ENCODE results near the gene ZBTB8B.

GRCh38 chr1:32470431-32470830 lies 5.6 kb downstream of the ZBTB8B start:
- TF ChIP-seq CTCF (IDR thresholded peaks at IDR 0.05) (no peak), REST (IDR thresholded peaks at IDR 0.05; ENCODE audit: insufficient read depth in 1 of 2, low read depth in 2 of 2, low read length in 1 of 2) (no peak), TCF7L2 (IDR thresholded peaks at IDR 0.05; ENCODE audit: low read depth, low read length) (no peak), POLR2AphosphoS5 (IDR thresholded peaks at IDR 0.05; ENCODE audit: low read depth, low read length) (no peak)

Data from Panc1 (cell line).